Naive thymus-derived CD4-positive, alpha-beta T cell (primary cell): ENCODE data around the gene RABGEF1. TPM values are rescaled to one million over a fixed set of nuclear protein-coding genes. Genes with fewer than 3 reads are reported as not detected.
"Not testable (repeated sequence)": the region's sequence is repeated elsewhere in the genome, so short reads cannot be mapped to it uniquely, and the experiment has no call there.

ENCODE experiments used
- ATAC-seq: fragments of 150-1000 bp; cut with Tn5 transposase; 2 replicates; pipeline ENCODE4 v1.10.0; 2021; ENCODE audit warnings: mild to moderate bottlenecking, moderate library complexity
- CTCF ChIA-PET: fragments of 350-600 bp; sonication (Branson Sonifier 250); formaldehyde crosslinking; loops from one replicate; lab custom pipeline; 2021; ENCODE audit warnings: antibody characterized with exemption; lab: Charles Lee
- POLR2A ChIA-PET: fragments of 350-600 bp; sonication (Branson Sonifier 250); formaldehyde crosslinking; loops from one replicate; lab custom pipeline; 2021; ENCODE audit warnings: antibody characterized with exemption, inconsistent platforms; lab: Charles Lee
- DNase-seq, 9 donors: peaks; one replicate each; pipeline versions ENCODE4 v3.0.0 to v3.0.0-alpha.2; 2020 to 2022; ENCODE audit warnings: mixed read lengths in 1 of 9
- H3K27ac ChIP-seq: one replicate; pipeline ENCODE4 v1.7.0; 2013; ENCODE audit warnings: mild to moderate bottlenecking, low read depth, low read length, moderate library complexity
- H3K27me3 ChIP-seq, 2 donors: one replicate each; pipeline ENCODE4 v1.7.0; 2013; ENCODE audit warnings: low read length in 2 of 2, mild to moderate bottlenecking in 2 of 2, moderate library complexity in 2 of 2; ENCODE audit not compliant: control insufficient read depth in 2 of 2, insufficient read depth in 2 of 2
- H3K36me3 ChIP-seq, 3 experiments: 1 replicate in 2 of 3; 2 replicates in 1 of 3; pipeline ENCODE4 v1.7.0; 2013; ENCODE audit warnings: low read length in 3 of 3, mild to moderate bottlenecking in 3 of 3, moderate library complexity in 1 of 3; ENCODE audit not compliant: insufficient read depth in 3 of 3, control insufficient read depth in 2 of 3
- H3K4me1 ChIP-seq, 2 donors: one replicate each; pipeline ENCODE4 v1.7.0; 2013; ENCODE audit warnings: low read length in 2 of 2, mild to moderate bottlenecking in 2 of 2, moderate library complexity in 1 of 2; ENCODE audit not compliant: control insufficient read depth in 2 of 2, insufficient read depth in 2 of 2
- H3K4me3 ChIP-seq: 2 replicates; pipeline ENCODE4 v1.7.0; 2013; ENCODE audit warnings: mild to moderate bottlenecking, low read length
- H3K9me3 ChIP-seq, 3 experiments: 1 replicate in 2 of 3; 2 replicates in 1 of 3; pipeline ENCODE4 v1.7.0; 2013; ENCODE audit warnings: low read length in 3 of 3; ENCODE audit not compliant: control insufficient read depth in 2 of 3
- H3K27ac Mint-ChIP-seq, 9 donors: one replicate each; pipeline ENCODE4 v1.8.0; 2020 to 2022; ENCODE audit warnings: mixed read lengths in 9 of 9, mild to moderate bottlenecking in 8 of 9, moderate library complexity in 5 of 9, inconsistent platforms in 2 of 9
- H3K27me3 Mint-ChIP-seq, 5 donors: one replicate each; pipeline ENCODE4 v1.8.0; 2021 to 2022; ENCODE audit warnings: mixed read lengths in 5 of 5, mild to moderate bottlenecking in 1 of 5
- H3K36me3 Mint-ChIP-seq, 5 donors: one replicate each; pipeline ENCODE4 v1.8.0; 2020 to 2022; ENCODE audit warnings: mixed read lengths in 5 of 5, mild to moderate bottlenecking in 3 of 5, inconsistent platforms in 1 of 5
- H3K4me1 Mint-ChIP-seq, 7 donors: one replicate each; pipeline ENCODE4 v1.8.0; 2020 to 2022; ENCODE audit warnings: mixed read lengths in 7 of 7, mild to moderate bottlenecking in 3 of 7, inconsistent platforms in 1 of 7
- H3K4me3 Mint-ChIP-seq, 10 donors: one replicate each; pipeline ENCODE4 v1.8.0; 2020 to 2022; ENCODE audit warnings: mild to moderate bottlenecking in 10 of 10, mixed read lengths in 10 of 10, moderate library complexity in 6 of 10, inconsistent platforms in 2 of 10
- H3K9me3 Mint-ChIP-seq, 11 donors: one replicate each; pipeline ENCODE4 v1.8.0; 2020 to 2022; ENCODE audit warnings: mixed read lengths in 11 of 11, mild to moderate bottlenecking in 4 of 11, inconsistent platforms in 1 of 11, moderate library complexity in 1 of 11
- intact Hi-C, 2 donors: fragments of 100-400 bp; cut with micrococcal nuclease; formaldehyde crosslinking; loops; one replicate each; pipeline ENCODE4 v1.15.1; 2023
- polyA plus RNA-seq, 2 donors: library from polyadenylated mRNA; unstranded; fragments of 300-500 nt; fragmentation: Illumina TruSeq; gene quantifications; one replicate each; pipeline ENCODE4 v1.2.3, GENCODE V29; 2021
- total RNA-seq, 6 experiments: library from RNA in 5 of 6; stranded (reverse) in 5 of 6; gene quantifications; 1 replicate in 5 of 6; 2 replicates in 1 of 6; pipeline ENCODE4 v1.2.3 and lab custom pipeline; 2021 to 2026

The RABGEF1 gene
- total and polyA plus RNA-seq, 7 experiments from 2014 or later, result 20.5 to 35.7 (median 21.8) TPM

DNA sequence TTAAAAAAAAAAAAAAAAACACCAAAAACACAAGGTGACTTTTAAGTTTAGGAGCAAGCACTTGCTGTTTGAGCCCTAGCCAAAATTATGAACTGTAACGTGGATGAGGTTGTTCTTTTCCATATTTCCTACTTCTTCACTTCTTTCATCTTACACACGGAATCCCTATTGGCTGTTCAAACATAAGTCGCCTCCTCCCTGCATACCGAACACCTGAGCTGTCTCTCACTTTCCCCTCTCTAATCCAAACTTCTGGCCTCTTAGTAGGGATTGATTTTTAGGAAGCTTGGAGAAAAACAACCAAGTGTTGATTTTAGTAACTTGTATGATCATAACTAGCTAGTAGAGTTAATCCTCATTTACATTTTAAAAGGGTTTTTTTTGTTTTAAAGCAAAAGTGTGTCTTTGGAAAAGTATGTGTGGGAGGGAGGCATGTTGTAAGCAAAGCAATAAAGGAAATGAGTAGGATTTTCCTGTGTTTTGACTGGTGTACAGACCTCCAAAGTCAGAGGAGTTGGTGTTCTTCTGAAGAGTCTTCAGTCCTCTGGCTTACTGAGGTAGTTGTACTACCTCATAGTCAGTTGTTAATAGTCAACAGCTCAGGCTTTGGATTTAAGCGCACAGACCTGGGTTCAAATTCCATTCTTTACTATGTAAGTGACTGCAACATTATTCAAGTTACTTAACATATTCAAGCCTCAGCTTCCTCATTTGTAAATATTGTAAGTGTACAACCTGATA lies 39.3 kb downstream of the RABGEF1 start:
- H3K36me3 Mint-ChIP-seq, result peaks cover 9 to 45% (median 23%) of the 10 kb centered on the region in 5 donors
- H3K4me1 Mint-ChIP-seq, result peaks cover 0 to 15% (median 5%) of the 10 kb centered on the region in 7 donors
- DNase-seq, result no peak
- H3K27ac Mint-ChIP-seq, result no peak overlapping the region
- POLR2A ChIA-PET, result no interaction called here
- H3K27me3 ChIP-seq, result no peaks in the 10 kb centered on the region
- H3K4me1 ChIP-seq, result no peaks in the 10 kb centered on the region
- CTCF ChIA-PET, result interaction anchor here (0.7 kb wide), 1 partner anchor 207 kb away, joined by 5 read pairs; no protein-coding TSS in a partner anchor
- no peak for ATAC-seq
- H3K36me3 ChIP-seq, result peaks cover 10 to 56% (median 12%) of the 10 kb centered on the region in 3 experiments
- no peaks in the 10 kb centered on the region for H3K9me3 Mint-ChIP-seq
- no peaks in the 10 kb centered on the region for H3K9me3 ChIP-seq
- no peak overlapping the region for H3K27ac ChIP-seq
- no peak overlapping the region for H3K4me3 ChIP-seq
- no peak overlapping the region for H3K4me3 Mint-ChIP-seq
- intact Hi-C loops, result loop anchor here in 1 of 2 donors (10.0 kb wide), 1 partner anchor 225 kb away; no protein-coding TSS in a partner anchor
- H3K27me3 Mint-ChIP-seq, result no peaks in the 10 kb centered on the region

DNA sequence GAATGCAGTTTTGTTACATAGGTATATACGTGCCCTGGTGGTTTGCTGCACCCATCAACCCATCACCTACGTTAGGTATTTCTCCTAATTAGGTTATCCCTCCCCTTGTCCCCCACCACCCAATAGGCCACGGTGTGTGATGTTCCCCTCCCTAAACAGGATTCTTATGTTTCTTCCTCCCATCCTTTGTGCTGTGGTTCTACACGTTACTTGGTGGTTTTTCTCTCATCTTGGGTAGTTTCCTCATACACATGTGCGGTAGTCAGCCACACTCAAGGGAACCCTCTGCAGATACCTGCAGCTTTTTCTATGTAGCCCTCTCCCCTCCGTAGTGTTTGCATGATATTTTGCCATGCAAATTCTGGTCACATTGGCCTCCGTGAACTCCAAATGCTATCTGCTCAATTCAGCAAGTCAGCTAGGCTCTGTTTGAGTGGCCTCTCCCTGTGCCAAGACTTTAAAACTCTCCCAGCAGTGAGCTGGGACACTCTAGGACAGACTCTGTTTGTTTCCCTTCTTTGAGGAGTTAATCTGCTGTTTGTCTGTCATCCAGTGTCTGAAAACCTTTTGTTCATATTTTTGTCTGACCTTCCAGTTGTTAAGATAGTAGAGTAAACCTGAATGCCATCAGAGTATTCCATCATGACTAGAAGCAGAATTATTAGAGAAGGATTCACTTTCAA lies 41.0 kb downstream of the RABGEF1 start:
- Histone ChIP-seq H3K27me3 (no peaks in the 10 kb centered on the region), H3K27ac (no peak overlapping the region), H3K4me1 (no peaks in the 10 kb centered on the region), H3K9me3 (no peaks in the 10 kb centered on the region), H3K36me3 (peaks cover 10 to 54% (median 17%) of the 10 kb centered on the region in 3 experiments), H3K4me3 (no peak overlapping the region)
- Mint-ChIP-seq H3K36me3 (peaks cover 0 to 44% (median 23%) of the 10 kb centered on the region in 5 donors), H3K27me3 (no peaks in the 10 kb centered on the region), H3K4me1 (peaks cover 0 to 15% (median 5%) of the 10 kb centered on the region in 7 donors), H3K9me3 (no peaks in the 10 kb centered on the region), H3K4me3 (no peak overlapping the region), H3K27ac (peak overlapping the region in 5 of 9 donors; percentile 15 to 89 (median 63))
- DNase-seq (no peak), ATAC-seq (peak; percentile 16)
- ChIA-PET POLR2A (no interaction called here), CTCF (no interaction called here)
- intact Hi-C loops, result loop anchor here in 1 of 2 donors (10.0 kb wide), 1 partner anchor 227 kb away; no protein-coding TSS in a partner anchor

DNA sequence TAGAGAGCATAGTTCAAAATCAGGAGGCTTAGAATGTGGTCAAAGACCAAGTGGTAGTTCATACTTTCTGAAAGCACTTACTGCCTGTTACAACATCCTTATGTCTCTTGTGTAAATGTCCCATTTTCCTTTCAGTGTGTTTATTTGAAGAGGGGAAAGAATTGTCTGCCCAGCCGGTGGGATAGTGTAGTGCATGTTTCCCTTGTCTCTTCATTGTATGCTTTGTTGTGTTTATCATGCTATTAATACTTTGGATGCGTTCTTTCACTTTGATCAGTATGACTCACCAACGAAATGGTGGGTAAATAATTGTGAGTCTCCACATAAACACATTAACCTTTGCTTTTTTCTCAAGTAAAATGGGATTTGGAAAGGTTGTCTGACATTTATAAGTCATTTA lies 42.3 kb downstream of the RABGEF1 start:
- peaks cover 0 to 44% (median 21%) of the 10 kb centered on the region in 5 donors for H3K36me3 Mint-ChIP-seq
- H3K9me3 ChIP-seq, H3K4me1 ChIP-seq, H3K27ac ChIP-seq, H3K27me3 Mint-ChIP-seq, H3K9me3 Mint-ChIP-seq, CTCF ChIA-PET, H3K4me3 Mint-ChIP-seq, H3K4me3 ChIP-seq, POLR2A ChIA-PET, DNase-seq, ATAC-seq, H3K27me3 ChIP-seq, H3K27ac Mint-ChIP-seq: not testable (repeated sequence)
- intact Hi-C loops, result loop anchor here in 1 of 2 donors (10.0 kb wide), 1 partner anchor 228 kb away; no protein-coding TSS in a partner anchor
- H3K4me1 Mint-ChIP-seq, result peaks cover 0 to 15% (median 5%) of the 10 kb centered on the region in 7 donors
- peaks cover 5 to 57% (median 17%) of the 10 kb centered on the region in 3 experiments for H3K36me3 ChIP-seq

DNA sequence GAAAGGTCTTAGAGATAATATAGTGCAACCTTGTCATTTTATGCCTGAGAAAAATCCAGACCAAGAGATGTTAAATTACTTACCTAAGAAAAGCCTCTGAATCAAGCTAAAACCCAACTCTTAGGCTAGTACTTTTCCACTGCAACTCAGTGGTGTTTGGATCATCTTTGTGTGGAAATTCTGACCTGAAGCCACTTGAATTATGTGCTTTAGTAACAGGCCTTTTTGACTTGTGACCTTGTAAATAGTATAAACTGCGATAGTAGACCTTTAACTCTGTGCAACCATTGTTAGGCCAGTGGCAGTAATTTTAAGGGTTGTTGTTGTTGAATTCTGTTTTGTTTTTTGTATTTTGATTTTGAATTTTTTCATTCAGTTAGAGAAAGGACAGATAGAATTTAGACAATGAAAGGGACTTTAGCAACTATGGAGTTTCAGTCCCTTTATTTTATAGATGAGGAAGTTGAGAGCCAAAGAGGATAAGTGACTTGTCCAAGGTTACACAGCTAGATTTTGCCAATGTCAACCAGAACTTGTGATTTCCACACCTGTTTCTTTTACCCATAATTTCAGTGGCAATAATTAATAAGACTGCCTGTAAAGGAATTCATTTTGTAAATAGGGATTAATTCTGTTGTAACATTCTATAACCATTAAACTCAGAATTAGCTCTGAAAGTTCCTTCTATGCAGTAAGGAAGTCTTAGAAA lies 43.5 kb downstream of the RABGEF1 start:
- H3K9me3 ChIP-seq, ATAC-seq, H3K4me3 Mint-ChIP-seq, DNase-seq, H3K9me3 Mint-ChIP-seq, H3K27me3 ChIP-seq, H3K27ac ChIP-seq, H3K27ac Mint-ChIP-seq, H3K4me3 ChIP-seq, H3K27me3 Mint-ChIP-seq, H3K4me1 ChIP-seq, POLR2A ChIA-PET: not testable (repeated sequence)
- peaks cover 5 to 50% (median 14%) of the 10 kb centered on the region in 3 experiments for H3K36me3 ChIP-seq
- intact Hi-C loops, result loop anchor here in 1 of 2 donors (10.0 kb wide), 1 partner anchor 229 kb away; no protein-coding TSS in a partner anchor
- CTCF ChIA-PET, result interaction anchor here (0.5 kb wide), 1 partner anchor 753 kb away, joined by 3 read pairs; no protein-coding TSS in a partner anchor
- Mint-ChIP-seq H3K36me3 (peaks cover 0 to 37% (median 17%) of the 10 kb centered on the region in 5 donors), H3K4me1 (peaks cover 0 to 15% (median 5%) of the 10 kb centered on the region in 7 donors)

GRCh38 chr7:66790196-66790595 lies 49.7 kb downstream of the RABGEF1 start:
- H3K27me3 ChIP-seq, result no peaks in the 10 kb centered on the region
- no peaks in the 10 kb centered on the region for H3K4me1 ChIP-seq
- ChIA-PET CTCF (no interaction called here), POLR2A (no interaction called here)
- H3K27ac Mint-ChIP-seq, result no peak overlapping the region
- H3K36me3 Mint-ChIP-seq, result peaks cover 8 to 47% (median 28%) of the 10 kb centered on the region in 5 donors
- peak; percentile 22 for ATAC-seq
- H3K4me3 Mint-ChIP-seq, result peak overlapping the region in 1 of 10 donors; percentile 25
- peaks cover 0 to 9% (median 0%) of the 10 kb centered on the region in 7 donors for H3K4me1 Mint-ChIP-seq
- no peaks in the 10 kb centered on the region for H3K9me3 ChIP-seq
- no peak overlapping the region for H3K27ac ChIP-seq
- no peak overlapping the region for H3K4me3 ChIP-seq
- no peak for DNase-seq
- H3K36me3 ChIP-seq, result peaks cover 3 to 52% (median 8%) of the 10 kb centered on the region in 3 experiments
- H3K27me3 Mint-ChIP-seq, result no peaks in the 10 kb centered on the region
- intact Hi-C loops, result no loop called here
- no peaks in the 10 kb centered on the region for H3K9me3 Mint-ChIP-seq

DNA sequence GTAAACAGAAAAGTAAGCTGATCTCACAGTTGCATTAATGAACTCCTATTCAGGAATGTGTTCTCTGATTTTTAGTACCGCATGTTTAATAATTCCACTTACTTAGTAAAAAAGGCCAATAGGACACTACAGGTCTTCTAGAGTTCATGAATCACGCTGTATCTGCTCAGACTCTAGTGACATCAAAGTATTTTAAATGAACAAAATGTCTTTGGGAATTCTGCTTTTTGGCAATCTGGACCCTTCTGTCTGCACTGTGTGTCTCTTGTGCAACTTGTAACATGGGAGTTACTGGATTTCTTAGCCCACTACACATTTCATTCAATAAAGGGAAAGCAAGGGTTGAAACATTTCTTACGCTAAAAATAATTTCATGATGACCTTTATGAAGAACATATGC lies 50.2 kb downstream of the RABGEF1 start:
- H3K27me3 ChIP-seq, result no peaks in the 10 kb centered on the region
- Mint-ChIP-seq H3K27me3 (no peaks in the 10 kb centered on the region), H3K36me3 (peaks cover 8 to 47% (median 28%) of the 10 kb centered on the region in 5 donors), H3K4me1 (peaks cover 0 to 9% (median 0%) of the 10 kb centered on the region in 7 donors), H3K9me3 (no peaks in the 10 kb centered on the region), H3K4me3 (no peak overlapping the region), H3K27ac (peak overlapping the region in 1 of 9 donors; percentile 13)
- H3K4me1 ChIP-seq, result no peaks in the 10 kb centered on the region
- intact Hi-C loops, result no loop called here
- ChIA-PET CTCF (no interaction called here), POLR2A (no interaction called here)
- DNase-seq, result no peak
- ATAC-seq, result no peak
- no peak overlapping the region for H3K4me3 ChIP-seq
- H3K9me3 ChIP-seq, result no peaks in the 10 kb centered on the region
- H3K36me3 ChIP-seq, result peaks cover 3 to 55% (median 5%) of the 10 kb centered on the region in 3 experiments
- H3K27ac ChIP-seq, result no peak overlapping the region
